Measurements from ENCODE around the gene POLD3. TPM values are rescaled to one million over a fixed set of nuclear protein-coding genes. Genes with fewer than 3 reads are reported as not detected.

POLD3 gene
- total RNA-seq, 2 donors from 2014 or later, result 5.6 to 14.5 TPM

GRCh38 chr11:74570266-74571061 is 21.9 kb upstream of the POLD3 start:
- peak; percentile 38 for TF ChIP-seq CTCF (IDR thresholded peaks at IDR 0.05)
- ATAC-seq (ENCODE audit: insufficient number of reproducible peaks, low FRiP score, low read depth), result peak; percentile 65
- H3K4me1 ChIP-seq (ENCODE audit: control insufficient read depth in 1 of 2, low read depth in 2 of 2), result no peaks in the 10 kb centered on the region
- H3K36me3 ChIP-seq, result no peaks in the 10 kb centered on the region
- H3K4me3 ChIP-seq, result no peak overlapping the region
- no peaks in the 10 kb centered on the region for H3K9me3 ChIP-seq
- DNase-seq (ENCODE audit: low spot score), result no peak
- H3K27ac ChIP-seq, result no peak overlapping the region
- no peaks in the 10 kb centered on the region for H3K27me3 ChIP-seq (replicated peaks; ENCODE audit: insufficient read depth)

GRCh38 chr11:74571062-74571399 is 21.4 kb upstream of the POLD3 start:
- Histone ChIP-seq H3K36me3 (no peaks in the 10 kb centered on the region), H3K27ac (no peak overlapping the region), H3K4me1 (ENCODE audit: control insufficient read depth in 1 of 2, low read depth in 2 of 2) (no peaks in the 10 kb centered on the region), H3K27me3 (replicated peaks; ENCODE audit: insufficient read depth) (no peaks in the 10 kb centered on the region), H3K4me3 (no peak overlapping the region), H3K9me3 (no peaks in the 10 kb centered on the region)
- no peak for TF ChIP-seq CTCF (IDR thresholded peaks at IDR 0.05)
- no peak for DNase-seq (ENCODE audit: low spot score)
- ATAC-seq (ENCODE audit: insufficient number of reproducible peaks, low FRiP score, low read depth), result no peak

GRCh38 chr11:74572349-74572748 is 20.0 kb upstream of the POLD3 start:
- DNase-seq (ENCODE audit: low spot score), result no peak
- Histone ChIP-seq H3K9me3 (no peaks in the 10 kb centered on the region), H3K36me3 (no peaks in the 10 kb centered on the region), H3K4me1 (ENCODE audit: control insufficient read depth in 1 of 2, low read depth in 2 of 2) (no peaks in the 10 kb centered on the region), H3K4me3 (no peak overlapping the region), H3K27ac (no peak overlapping the region), H3K27me3 (replicated peaks; ENCODE audit: insufficient read depth) (no peaks in the 10 kb centered on the region)
- no peak for TF ChIP-seq CTCF (IDR thresholded peaks at IDR 0.05)
- no peak for ATAC-seq (ENCODE audit: insufficient number of reproducible peaks, low FRiP score, low read depth)

GRCh38 chr11:74574563-74574962 is 17.8 kb upstream of the POLD3 start:
- Histone ChIP-seq H3K36me3 (no peaks in the 10 kb centered on the region), H3K27ac (no peak overlapping the region), H3K27me3 (replicated peaks; ENCODE audit: insufficient read depth) (no peaks in the 10 kb centered on the region), H3K4me3 (no peak overlapping the region), H3K9me3 (no peaks in the 10 kb centered on the region), H3K4me1 (ENCODE audit: control insufficient read depth in 1 of 2, low read depth in 2 of 2) (no peaks in the 10 kb centered on the region)
- ATAC-seq (ENCODE audit: insufficient number of reproducible peaks, low FRiP score, low read depth) (no peak), DNase-seq (ENCODE audit: low spot score) (no peak)
- TF ChIP-seq CTCF (IDR thresholded peaks at IDR 0.05), result no peak

- H3K27me3 ChIP-seq (replicated peaks; ENCODE audit: insufficient read depth), result no peaks in the 10 kb centered on the region
- ATAC-seq (ENCODE audit: insufficient number of reproducible peaks, low FRiP score, low read depth) (no peak), DNase-seq (ENCODE audit: low spot score) (no peak)
- H3K4me3 ChIP-seq, result no peak overlapping the region
- H3K27ac ChIP-seq, result no peak overlapping the region
- H3K4me1 ChIP-seq (ENCODE audit: control insufficient read depth in 1 of 2, low read depth in 2 of 2), result no peaks in the 10 kb centered on the region
- no peaks in the 10 kb centered on the region for H3K36me3 ChIP-seq
- no peaks in the 10 kb centered on the region for H3K9me3 ChIP-seq
- no peak for TF ChIP-seq CTCF (IDR thresholded peaks at IDR 0.05)
Observed at GRCh38 chr11:74575999-74576398, 16.4 kb upstream of the POLD3 start.

All from thoracic aorta (tissue), 2 donors.